CD14-positive monocyte (primary cell): ENCODE results near the gene EIF3J. TPM values are rescaled to one million over a fixed set of nuclear protein-coding genes. Genes with fewer than 3 reads are reported as not detected.

Experiments used
- DNase-seq, 3 donors: peaks; one replicate each; pipeline ENCODE4 v3.0.0-alpha.2; 2011 to 2022
- H2AFZ ChIP-seq: 2 replicates; pipeline ENCODE4 v1.6.0; 2012; ENCODE audit warnings: mild to moderate bottlenecking, low read depth, low read length, inconsistent platforms; ENCODE audit not compliant: insufficient read depth, poor library complexity, severe bottlenecking
- H3K27ac ChIP-seq, 2 donors: 1 replicate in 1 of 2; 2 replicates in 1 of 2; pipeline ENCODE4 v1.5.1; 2012 to 2013; ENCODE audit warnings: low read length in 2 of 2, control low read depth in 1 of 2, inconsistent platforms in 1 of 2, low read depth in 1 of 2, mild to moderate bottlenecking in 1 of 2
- H3K27me3 ChIP-seq, 2 donors: one replicate each; pipeline versions ENCODE4 v1.6.0 to v1.6.1; 2011 to 2013; ENCODE audit warnings: low read length in 2 of 2; ENCODE audit not compliant: control insufficient read depth in 2 of 2, insufficient read depth in 2 of 2
- H3K36me3 ChIP-seq, 2 donors: replicated peaks in 1 of 2; 1 replicate in 1 of 2; 2 replicates in 1 of 2; pipeline versions ENCODE4 v1.5.1 to v1.6.1; 2012 to 2013; ENCODE audit warnings: low read length in 2 of 2, control low read depth in 1 of 2, inconsistent platforms in 1 of 2, mild to moderate bottlenecking in 1 of 2; ENCODE audit not compliant: insufficient read depth in 2 of 2, control insufficient read depth in 1 of 2
- H3K4me1 ChIP-seq, 2 donors: 1 replicate in 1 of 2; 2 replicates in 1 of 2; pipeline versions ENCODE4 v1.5.1 to v1.6.1; 2012 to 2013; ENCODE audit warnings: low read length in 2 of 2, control low read depth in 1 of 2, inconsistent platforms in 1 of 2, mild to moderate bottlenecking in 1 of 2, moderate library complexity in 1 of 2; ENCODE audit not compliant: insufficient read depth in 2 of 2, control insufficient read depth in 1 of 2
- H3K4me2 ChIP-seq: replicated peaks from 2 replicates; pipeline ENCODE3; 2012; ENCODE audit warnings: low read length, moderate library complexity, mild to moderate bottlenecking; ENCODE audit not compliant: poor library complexity, severe bottlenecking; ENCODE audit errors: extremely low read depth
- H3K4me3 ChIP-seq, 3 experiments: fragments of 200-600 bp in 1 of 3; sonication (generic) in 1 of 3; replicated peaks in 1 of 3; 1 replicate in 2 of 3; 2 replicates in 1 of 3; pipeline ENCODE4 v1.5.1; 2011 to 2013; ENCODE audit warnings: low read length in 3 of 3, mild to moderate bottlenecking in 3 of 3, control low read depth in 2 of 3, low read depth in 2 of 3, inconsistent platforms in 1 of 3, moderate library complexity in 1 of 3
- H3K79me2 ChIP-seq: 2 replicates; pipeline ENCODE4 v1.6.0; 2012; ENCODE audit warnings: mild to moderate bottlenecking, control low read depth, inconsistent platforms, low read length, moderate library complexity; ENCODE audit not compliant: insufficient read depth
- H3K9ac ChIP-seq: 2 replicates; pipeline ENCODE4 v1.6.0; 2017; ENCODE audit warnings: low read length, mild to moderate bottlenecking; ENCODE audit not compliant: insufficient read depth, poor library complexity, severe bottlenecking
- H3K9me3 ChIP-seq, 2 donors: replicated peaks in 1 of 2; 1 replicate in 1 of 2; 2 replicates in 1 of 2; pipeline versions ENCODE4 v1.5.1 to v1.6.1; 2012 to 2013; ENCODE audit warnings: low read length in 2 of 2, control low read depth in 1 of 2; ENCODE audit not compliant: control insufficient read depth in 1 of 2, insufficient read depth in 1 of 2
- H4K20me1 ChIP-seq: 2 replicates; pipeline ENCODE4 v1.6.0; 2012; ENCODE audit warnings: mild to moderate bottlenecking, low read length, control low read depth, moderate library complexity; ENCODE audit not compliant: insufficient read depth
- H3K27ac Mint-ChIP-seq, 7 donors: one replicate each; pipeline ENCODE4 v1.8.0; 2020; ENCODE audit warnings: mild to moderate bottlenecking in 7 of 7, mixed read lengths in 7 of 7, moderate library complexity in 6 of 7, inconsistent platforms in 2 of 7
- H3K27me3 Mint-ChIP-seq, 3 donors: one replicate each; pipeline ENCODE4 v1.8.0; 2021 to 2022; ENCODE audit warnings: low read depth in 3 of 3, mild to moderate bottlenecking in 3 of 3, mixed read lengths in 3 of 3, moderate library complexity in 3 of 3, inconsistent platforms in 1 of 3
- H3K36me3 Mint-ChIP-seq, 2 donors: one replicate each; pipeline ENCODE4 v1.8.0; 2020; ENCODE audit warnings: mixed read lengths in 2 of 2, inconsistent platforms in 1 of 2, mild to moderate bottlenecking in 1 of 2
- H3K4me1 Mint-ChIP-seq: one replicate; pipeline ENCODE4 v1.8.0; 2020; ENCODE audit warnings: mild to moderate bottlenecking, mixed read lengths
- H3K4me3 Mint-ChIP-seq, 2 donors: one replicate each; pipeline ENCODE4 v1.8.0; 2020; ENCODE audit warnings: mild to moderate bottlenecking in 2 of 2, mixed read lengths in 2 of 2, moderate library complexity in 1 of 2
- H3K9me3 Mint-ChIP-seq, 7 donors: one replicate each; pipeline ENCODE4 v1.8.0; 2020 to 2022; ENCODE audit warnings: mixed read lengths in 7 of 7, mild to moderate bottlenecking in 6 of 7, moderate library complexity in 6 of 7, inconsistent platforms in 2 of 7
- CTCF ChIP-seq: fragments of 200-600 bp; IDR thresholded peaks from one replicate; pipeline ENCODE4 v1.8.0; 2022; ENCODE audit warnings: antibody characterized with exemption, mild to moderate bottlenecking
- WGBS: methylation state at CpG from one replicate; pipeline ENCODE4 v1.1.5; 2013; ENCODE audit warnings: missing lambda C conversion rate; ENCODE audit not compliant: insufficient coverage; 5-methylcytosine and 5-hydroxymethylcytosine counted together
- intact Hi-C, 2 donors: fragments of 100-400 bp; cut with micrococcal nuclease; formaldehyde crosslinking; loops; one replicate each; pipeline versions ENCODE4 v1.15.0 to v1.15.1; 2023
- polyA plus RNA-seq, 3 donors: library from polyadenylated mRNA; depleted of rRNA in 1 of 3; unstranded in 2 of 3; stranded (reverse) in 1 of 3; fragments of 300-500 nt in 2 of 3; fragments of >200 nt in 1 of 3; fragmentation: Illumina TruSeq in 2 of 3; gene quantifications; 1 replicate in 2 of 3; 2 replicates in 1 of 3; pipeline ENCODE4 v1.2.3, GENCODE V29; 2012 to 2021

The EIF3J gene
- polyA plus RNA-seq, 3 donors = 9.7 to 20.1 (median 13.5) TPM

- H3K9ac ChIP-seq = no peak overlapping the region
- DNase-seq = peak; percentile 5 to 30 (median 16)
- no peaks in the 10 kb centered on the region for H3K9me3 ChIP-seq
- H3K4me2 ChIP-seq = no peak overlapping the region
- no peaks in the 10 kb centered on the region for H3K4me1 Mint-ChIP-seq
- H3K27me3 Mint-ChIP-seq = no peaks in the 10 kb centered on the region
- intact Hi-C loops = no loop called here
- peaks cover 36% of the 10 kb centered on the region for H3K79me2 ChIP-seq
- H3K4me3 Mint-ChIP-seq = no peak overlapping the region
- H3K27ac ChIP-seq = no peak overlapping the region
- H3K9me3 Mint-ChIP-seq = no peaks in the 10 kb centered on the region
- TF ChIP-seq CTCF = peak; percentile 16
- peaks cover 72 to 91% of the 10 kb centered on the region in 2 donors for H3K36me3 Mint-ChIP-seq
- no peaks in the 10 kb centered on the region for H3K4me1 ChIP-seq
- no peaks in the 10 kb centered on the region for H3K27me3 ChIP-seq
- H4K20me1 ChIP-seq = peaks cover 74% of the 10 kb centered on the region
- 87% methylated on average over 3 of the region's 5 CpGs for WGBS
- no peak overlapping the region for H2AFZ ChIP-seq
- H3K36me3 ChIP-seq = peaks cover 87 to 99% of the 10 kb centered on the region in 2 donors
- peak overlapping the region in 1 of 7 donors; percentile 40 for H3K27ac Mint-ChIP-seq
- H3K4me3 ChIP-seq = no peak overlapping the region
These were observed 47.3 kb downstream of the EIF3J start for GRCh38 chr15:44584162-44584749.

GRCh38 chr15:44585633-44586032, 48.7 kb downstream of the EIF3J start:
- H2AFZ ChIP-seq = no peak overlapping the region
- no peaks in the 10 kb centered on the region for H3K27me3 ChIP-seq
- H3K9ac ChIP-seq = no peak overlapping the region
- H3K36me3 ChIP-seq = peaks cover 90 to 99% of the 10 kb centered on the region in 2 donors
- Mint-ChIP-seq H3K27me3 (no peaks in the 10 kb centered on the region), H3K27ac (peak overlapping the region in 1 of 7 donors; percentile 5), H3K9me3 (no peaks in the 10 kb centered on the region), H3K4me1 (no peaks in the 10 kb centered on the region), H3K4me3 (no peak overlapping the region), H3K36me3 (peaks cover 79 to 95% of the 10 kb centered on the region in 2 donors)
- no peaks in the 10 kb centered on the region for H3K4me1 ChIP-seq
- WGBS = no CpG with 5 or more reads among the region's 2 CpGs
- no peaks in the 10 kb centered on the region for H3K9me3 ChIP-seq
- no peak for DNase-seq
- intact Hi-C loops = no loop called here
- no peak overlapping the region for H3K4me3 ChIP-seq
- H3K27ac ChIP-seq = no peak overlapping the region
- H4K20me1 ChIP-seq = peaks cover 64% of the 10 kb centered on the region
- peaks cover 34% of the 10 kb centered on the region for H3K79me2 ChIP-seq
- no peak overlapping the region for H3K4me2 ChIP-seq
- TF ChIP-seq CTCF = no peak
